ENCODE results near the gene LMNTD1. TPM values are rescaled to one million over a fixed set of nuclear protein-coding genes. Genes with fewer than 3 reads are reported as not detected.

Gene LMNTD1
- total RNA-seq, 2 donors from 2014 or later, result not detected

GRCh38 chr12:25455696-25456095, 97.4 kb downstream of the LMNTD1 start:
- Histone ChIP-seq H3K27ac (no peak overlapping the region), H3K9me3 (no peaks in the 10 kb centered on the region), H3K36me3 (no peaks in the 10 kb centered on the region), H3K4me3 (no peak overlapping the region), H3K27me3 (replicated peaks; ENCODE audit: insufficient read depth) (no peaks in the 10 kb centered on the region), H3K4me1 (ENCODE audit: control insufficient read depth in 1 of 2, low read depth in 2 of 2) (no peaks in the 10 kb centered on the region)
- ATAC-seq (ENCODE audit: insufficient number of reproducible peaks, low FRiP score, low read depth), result no peak
- TF ChIP-seq, protein P1, sequence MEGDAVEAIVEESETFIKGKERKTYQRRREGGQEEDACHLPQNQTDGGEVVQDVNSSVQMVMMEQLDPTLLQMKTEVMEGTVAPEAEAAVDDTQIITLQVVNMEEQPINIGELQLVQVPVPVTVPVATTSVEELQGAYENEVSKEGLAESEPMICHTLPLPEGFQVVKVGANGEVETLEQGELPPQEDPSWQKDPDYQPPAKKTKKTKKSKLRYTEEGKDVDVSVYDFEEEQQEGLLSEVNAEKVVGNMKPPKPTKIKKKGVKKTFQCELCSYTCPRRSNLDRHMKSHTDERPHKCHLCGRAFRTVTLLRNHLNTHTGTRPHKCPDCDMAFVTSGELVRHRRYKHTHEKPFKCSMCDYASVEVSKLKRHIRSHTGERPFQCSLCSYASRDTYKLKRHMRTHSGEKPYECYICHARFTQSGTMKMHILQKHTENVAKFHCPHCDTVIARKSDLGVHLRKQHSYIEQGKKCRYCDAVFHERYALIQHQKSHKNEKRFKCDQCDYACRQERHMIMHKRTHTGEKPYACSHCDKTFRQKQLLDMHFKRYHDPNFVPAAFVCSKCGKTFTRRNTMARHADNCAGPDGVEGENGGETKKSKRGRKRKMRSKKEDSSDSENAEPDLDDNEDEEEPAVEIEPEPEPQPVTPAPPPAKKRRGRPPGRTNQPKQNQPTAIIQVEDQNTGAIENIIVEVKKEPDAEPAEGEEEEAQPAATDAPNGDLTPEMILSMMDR (IDR thresholded peaks at IDR 0.05), result no peak
- no peak for DNase-seq (ENCODE audit: low spot score)

DNA sequence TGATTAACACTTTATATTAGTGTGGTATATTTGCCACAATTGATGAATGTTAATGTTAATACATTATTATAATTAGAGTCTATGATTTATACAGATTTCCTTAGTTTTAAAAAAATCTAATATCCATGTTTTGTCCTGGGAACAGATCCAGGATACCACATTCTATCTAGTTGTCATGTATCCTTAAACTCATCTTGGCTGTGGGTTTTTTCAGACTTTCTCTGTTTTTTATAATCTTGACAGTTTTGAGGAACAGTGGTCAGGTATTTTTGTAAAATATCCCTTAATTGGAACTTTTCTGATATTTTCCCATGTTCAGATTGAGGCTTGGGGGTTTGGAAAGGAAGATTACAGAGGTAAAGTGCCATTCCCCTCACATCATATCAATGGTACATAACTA, 104.1 kb downstream of the LMNTD1 start:
- Histone ChIP-seq H3K36me3 (no peaks in the 10 kb centered on the region), H3K4me1 (ENCODE audit: control insufficient read depth in 1 of 2, low read depth in 2 of 2) (no peaks in the 10 kb centered on the region), H3K27me3 (replicated peaks; ENCODE audit: insufficient read depth) (no peaks in the 10 kb centered on the region), H3K4me3 (no peak overlapping the region), H3K27ac (no peak overlapping the region), H3K9me3 (no peaks in the 10 kb centered on the region)
- DNase-seq (ENCODE audit: low spot score), result no peak
- TF ChIP-seq, protein P1 (IDR thresholded peaks at IDR 0.05), result no peak
- no peak for ATAC-seq (ENCODE audit: insufficient number of reproducible peaks, low FRiP score, low read depth)

- Histone ChIP-seq H3K4me1 (ENCODE audit: control insufficient read depth in 1 of 2, low read depth in 2 of 2) (no peaks in the 10 kb centered on the region), H3K36me3 (no peaks in the 10 kb centered on the region), H3K27ac (no peak overlapping the region), H3K4me3 (no peak overlapping the region), H3K9me3 (no peaks in the 10 kb centered on the region), H3K27me3 (replicated peaks; ENCODE audit: insufficient read depth) (no peaks in the 10 kb centered on the region)
- DNase-seq (ENCODE audit: low spot score) (no peak), ATAC-seq (ENCODE audit: insufficient number of reproducible peaks, low FRiP score, low read depth) (no peak)
- TF ChIP-seq, protein P1 (IDR thresholded peaks at IDR 0.05), result no peak
These were observed 106.0 kb downstream of the LMNTD1 start for GRCh38 chr12:25447046-25447445.

DNA sequence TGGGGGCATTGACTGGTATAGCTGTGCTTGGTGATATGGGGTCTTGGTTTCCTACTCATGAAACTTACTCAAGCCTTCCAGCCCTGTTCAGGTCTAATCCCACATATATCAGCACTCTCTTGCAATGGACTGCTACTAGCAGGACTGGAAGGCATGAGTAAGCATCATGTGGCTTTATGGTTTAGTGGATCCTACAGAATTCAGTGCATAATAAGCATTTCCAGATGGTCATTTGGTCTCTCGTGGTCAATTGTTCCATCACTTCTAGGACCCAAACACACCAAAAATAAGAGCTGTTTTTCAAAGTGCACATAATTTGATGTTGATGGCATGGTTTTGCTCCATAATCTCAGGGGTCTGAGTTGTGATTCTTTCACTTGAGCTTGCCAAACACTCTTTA, 114.4 kb downstream of the LMNTD1 start:
- Histone ChIP-seq H3K4me1 (ENCODE audit: control insufficient read depth in 1 of 2, low read depth in 2 of 2) (peaks cover 0 to 11% of the 10 kb centered on the region in 2 donors), H3K27me3 (replicated peaks; ENCODE audit: insufficient read depth) (no peaks in the 10 kb centered on the region), H3K36me3 (no peaks in the 10 kb centered on the region), H3K9me3 (no peaks in the 10 kb centered on the region), H3K27ac (no peak overlapping the region), H3K4me3 (no peak overlapping the region)
- TF ChIP-seq, protein P1 (IDR thresholded peaks at IDR 0.05), result no peak
- ATAC-seq (ENCODE audit: insufficient number of reproducible peaks, low FRiP score, low read depth) (no peak), DNase-seq (ENCODE audit: low spot score) (no peak)

DNA sequence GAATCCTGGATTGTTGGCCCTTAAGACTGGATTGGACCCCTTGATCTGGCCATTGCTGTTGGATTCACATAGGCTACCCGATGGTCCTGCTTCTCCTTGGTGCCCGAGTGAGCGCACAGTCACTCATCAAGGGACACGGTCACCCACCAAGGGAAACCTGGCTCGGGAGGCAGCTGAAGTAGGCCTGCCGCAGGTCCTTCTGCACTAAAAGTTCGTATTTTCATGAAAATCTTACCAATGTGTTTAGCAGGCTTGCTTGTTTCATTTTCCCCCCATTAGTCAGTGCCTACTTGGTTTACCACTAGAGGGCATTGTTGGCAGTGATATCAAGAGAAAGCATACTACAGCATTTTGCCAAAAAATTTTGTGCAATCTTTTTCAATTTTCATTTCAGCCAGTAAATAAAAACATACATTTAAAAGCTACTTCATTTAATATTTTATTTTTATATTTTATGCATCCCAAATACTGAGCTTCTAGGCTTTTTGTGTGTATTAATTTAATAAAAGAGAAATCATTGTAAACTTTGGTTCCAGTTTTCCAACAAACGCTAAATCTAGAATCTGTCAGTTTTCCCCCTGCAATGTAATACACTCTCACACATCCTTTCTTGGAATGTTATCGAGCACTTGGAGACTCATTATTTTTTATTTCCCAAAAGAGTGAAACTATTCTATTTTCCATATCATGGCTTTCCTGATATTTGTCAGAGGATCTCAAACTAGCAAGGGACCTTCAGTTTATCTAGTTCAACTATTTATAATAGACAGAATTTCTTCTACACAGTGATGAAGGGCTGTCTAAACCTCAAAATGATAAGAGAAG, 116.7 kb downstream of the LMNTD1 start:
- ATAC-seq (ENCODE audit: insufficient number of reproducible peaks, low FRiP score, low read depth), result no peak
- TF ChIP-seq, protein P1 (IDR thresholded peaks at IDR 0.05), result peak; percentile 80
- Histone ChIP-seq H3K4me1 (ENCODE audit: control insufficient read depth in 1 of 2, low read depth in 2 of 2) (peaks cover 0 to 18% of the 10 kb centered on the region in 2 donors), H3K4me3 (peak overlapping the region; percentile 71), H3K27ac (no peak overlapping the region), H3K9me3 (no peaks in the 10 kb centered on the region), H3K36me3 (no peaks in the 10 kb centered on the region), H3K27me3 (replicated peaks; ENCODE audit: insufficient read depth) (no peaks in the 10 kb centered on the region)
- no peak for DNase-seq (ENCODE audit: low spot score)

Measured in thoracic aorta (tissue), 2 donors.